ENCODE measurements around the gene TXNDC16. TPM values are rescaled to one million over a fixed set of nuclear protein-coding genes. Genes with fewer than 3 reads are reported as not detected.
"Not testable (repeated sequence)": the region's sequence is repeated elsewhere in the genome, so short reads cannot be mapped to it uniquely, and the experiment has no call there.

TXNDC16 gene
- total RNA-seq, 1 donor from 2014 or later, result 12.5 TPM

DNA sequence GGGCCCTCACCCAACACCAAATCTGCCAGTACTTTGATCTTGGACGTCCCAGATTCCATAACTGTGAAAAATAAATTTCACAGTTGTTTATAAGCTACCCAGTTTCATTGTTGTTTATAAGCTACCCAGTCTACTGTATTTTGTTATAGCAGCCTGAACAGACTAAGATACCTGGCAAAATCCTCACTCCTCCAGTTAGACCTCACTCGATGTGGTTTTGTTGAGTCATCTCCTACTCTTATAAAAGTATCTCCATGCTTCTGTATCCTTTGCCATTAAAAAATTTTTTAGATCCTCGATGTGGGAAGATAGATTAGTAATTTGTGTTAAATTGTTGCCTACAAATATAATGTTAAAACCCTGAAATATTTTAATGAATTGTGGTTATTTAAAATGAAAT lies 16.0 kb downstream of the TXNDC16 start:
- DNase-seq, result no peak

DNA sequence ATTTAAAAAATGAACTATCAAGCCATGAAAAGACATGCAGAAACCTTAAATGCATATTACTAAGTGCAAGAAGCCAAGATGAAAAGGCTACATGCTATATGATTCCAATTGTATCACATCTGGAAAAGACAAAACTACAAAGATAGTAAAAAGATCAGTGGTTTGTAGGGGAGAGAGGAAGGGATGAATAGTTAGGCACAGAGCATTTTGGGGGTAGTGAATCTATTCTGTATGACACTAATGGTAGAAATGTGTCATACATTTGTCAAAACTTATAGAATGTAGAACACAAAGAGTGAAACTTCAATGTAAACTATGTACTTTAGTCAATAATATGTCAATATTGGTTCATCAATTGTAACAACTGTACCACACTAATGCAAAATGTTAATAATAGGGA lies 20.8 kb downstream of the TXNDC16 start:
- DNase-seq, result no peak

GRCh38 chr14:52527052-52527451 lies 25.3 kb downstream of the TXNDC16 start:
- DNase-seq, result no peak

DNA sequence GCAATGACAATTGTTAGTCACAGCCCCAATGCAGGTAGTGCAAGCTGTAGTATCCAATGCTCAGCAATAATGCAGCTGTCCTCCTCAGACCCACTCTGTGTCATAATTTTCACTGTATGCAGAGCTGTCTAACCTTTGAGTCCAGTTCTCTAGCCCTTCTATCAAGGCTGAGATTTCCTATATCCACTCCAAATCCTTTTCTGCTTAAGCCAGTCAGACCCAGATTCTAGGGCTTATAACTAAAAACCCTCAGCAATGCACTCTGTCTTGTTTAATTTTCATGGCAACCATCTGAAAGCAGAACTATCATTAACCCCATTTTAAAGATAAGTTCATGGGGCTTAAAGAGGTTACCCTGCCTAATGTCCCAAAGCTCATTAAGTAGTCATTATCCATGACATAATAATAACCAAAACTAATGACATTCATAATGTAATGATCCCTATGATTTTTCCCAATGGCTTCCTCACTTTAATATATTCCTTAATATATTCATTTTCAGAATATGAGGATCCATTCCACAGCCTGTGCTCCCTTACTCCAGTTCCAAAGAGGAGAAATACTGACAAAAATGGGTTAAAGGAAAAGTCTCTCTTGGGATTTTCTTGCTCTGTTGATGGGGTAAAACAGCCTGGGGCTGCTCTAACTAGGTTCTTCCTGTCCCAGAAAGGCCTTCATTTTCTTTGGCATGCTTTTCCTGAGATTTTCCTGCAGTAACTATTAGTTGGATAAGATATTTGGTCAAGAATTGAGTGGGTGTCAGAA lies 29.5 kb downstream of the TXNDC16 start:
- DNase-seq, result no peak

GRCh38 chr14:52522033-52522432 lies 30.3 kb downstream of the TXNDC16 start:
- DNase-seq, result no peak

DNA sequence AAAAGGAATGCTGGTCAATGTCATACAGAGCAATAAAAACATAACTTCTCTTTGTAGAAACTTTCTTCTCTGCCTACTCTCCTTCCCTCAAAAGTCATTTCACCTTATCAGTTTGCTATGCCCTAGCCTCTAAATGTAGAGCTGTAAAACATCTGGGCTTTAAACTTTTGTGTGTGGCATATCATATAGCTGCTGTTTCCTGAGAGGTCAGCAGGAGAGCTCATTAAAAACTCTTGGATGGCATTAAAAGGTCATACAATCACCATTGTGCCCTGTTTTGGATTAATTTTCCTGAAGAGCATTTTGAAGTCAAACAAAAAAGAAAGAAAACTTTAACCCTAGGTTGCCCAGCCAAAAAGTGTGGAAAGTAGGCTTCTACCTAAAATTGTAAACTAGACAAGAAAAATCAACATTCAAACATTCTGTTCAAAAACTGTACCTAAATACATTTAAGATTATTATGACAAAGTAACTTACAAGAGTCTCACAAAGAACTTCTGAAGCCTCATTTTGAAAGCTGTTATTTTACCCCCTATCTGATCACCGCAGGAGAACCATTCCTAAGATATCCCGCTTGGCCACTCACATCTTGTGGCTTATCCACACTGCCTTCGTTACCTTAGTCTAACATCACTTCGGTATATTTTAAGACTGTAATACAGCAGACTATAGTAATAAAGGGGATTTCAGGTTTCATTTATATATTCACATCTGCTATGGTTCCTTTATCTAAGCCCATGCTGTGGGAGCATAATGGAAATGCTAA lies 38.1 kb downstream of the TXNDC16 start:
- DNase-seq, result no peak

- no peak for DNase-seq
These were observed 39.1 kb downstream of the TXNDC16 start for GRCh38 chr14:52513249-52513648.

DNA sequence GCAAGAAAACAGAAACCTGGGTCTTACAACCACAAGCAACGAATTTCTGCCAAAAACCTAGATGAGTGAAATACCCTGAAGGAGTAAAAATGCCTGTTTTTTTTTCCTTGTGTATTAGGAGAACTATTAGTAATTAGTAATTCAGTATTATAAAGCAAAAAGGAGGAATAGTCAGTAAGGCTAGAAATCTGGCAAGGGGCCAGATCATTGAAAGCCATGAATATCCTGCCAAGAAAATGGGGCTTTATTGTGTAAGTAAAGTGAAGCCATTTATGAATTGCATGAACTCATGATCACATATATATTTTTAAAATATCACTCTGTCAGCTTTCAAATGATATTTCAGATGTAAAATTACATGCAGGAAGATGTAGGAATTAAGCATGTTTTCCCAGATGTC lies 57.9 kb downstream of the TXNDC16 start:
- no peak for DNase-seq

- no peak for DNase-seq
These were observed 66.8 kb downstream of the TXNDC16 start for GRCh38 chr14:52485350-52485960.

DNA sequence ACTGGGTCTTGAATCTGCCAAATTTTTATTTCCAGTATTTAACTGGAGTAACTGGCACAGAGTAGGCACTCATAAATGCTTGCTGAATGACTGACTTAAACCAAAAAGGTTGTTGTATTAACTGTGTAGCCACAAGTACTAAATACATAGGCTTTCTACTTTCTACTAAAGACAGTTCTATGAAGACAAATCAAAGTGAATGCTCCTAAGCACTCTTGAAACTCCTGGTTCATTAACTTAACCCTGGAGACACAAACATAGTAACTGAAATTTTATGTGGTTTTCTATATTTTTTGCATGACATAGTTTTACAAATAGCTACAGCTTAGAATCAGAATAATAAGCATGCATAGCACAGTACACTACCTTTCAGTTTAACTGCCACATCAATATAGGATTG lies 70.4 kb downstream of the TXNDC16 start:
- DNase-seq, result no peak

DNA sequence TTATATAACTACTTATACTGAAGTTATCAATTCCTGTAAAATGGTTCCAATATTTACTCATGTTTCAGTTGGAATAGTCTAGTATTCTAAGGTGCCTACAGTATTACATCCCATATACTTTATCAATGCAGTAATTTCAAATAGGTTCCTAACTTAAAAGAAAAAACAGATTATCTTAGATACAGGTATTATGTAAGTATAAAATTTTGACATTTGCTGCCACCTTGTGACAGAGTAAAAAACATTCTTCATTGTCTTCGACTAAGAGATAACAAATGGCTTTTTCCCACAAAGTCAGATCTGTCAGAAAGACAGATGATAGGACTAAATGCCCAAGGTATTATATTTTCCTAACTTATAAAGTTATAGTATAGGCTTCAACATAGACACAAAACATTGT lies 78.7 kb downstream of the TXNDC16 start:
- DNase-seq, result peak; percentile 57

DNA sequence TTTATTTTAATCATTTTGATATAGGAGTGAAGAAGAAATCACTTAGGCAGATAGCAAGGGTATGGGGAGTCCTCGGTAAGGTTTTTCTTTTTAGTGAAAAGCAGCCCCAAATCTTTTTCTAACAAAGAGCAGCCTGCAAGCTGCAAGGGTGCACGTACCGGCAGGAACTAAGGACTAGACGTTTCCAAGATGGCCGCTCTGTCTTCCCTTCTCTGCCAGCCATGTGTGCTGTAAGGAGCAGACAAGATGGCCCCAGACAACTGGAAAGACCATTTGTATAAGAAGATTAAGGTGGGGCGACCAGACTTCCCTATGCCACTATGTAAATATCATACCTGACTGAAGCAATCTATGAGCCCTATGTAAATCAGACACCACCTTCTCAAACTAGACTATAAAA lies 79.6 kb downstream of the TXNDC16 start:
- no peak for DNase-seq

GRCh38 chr14:52472251-52472650 lies 80.1 kb downstream of the TXNDC16 start:
- DNase-seq, result not testable (repeated sequence)

- DNase-seq, result no peak
These were observed 84.6 kb downstream of the TXNDC16 start for GRCh38 chr14:52467515-52468266.

DNA sequence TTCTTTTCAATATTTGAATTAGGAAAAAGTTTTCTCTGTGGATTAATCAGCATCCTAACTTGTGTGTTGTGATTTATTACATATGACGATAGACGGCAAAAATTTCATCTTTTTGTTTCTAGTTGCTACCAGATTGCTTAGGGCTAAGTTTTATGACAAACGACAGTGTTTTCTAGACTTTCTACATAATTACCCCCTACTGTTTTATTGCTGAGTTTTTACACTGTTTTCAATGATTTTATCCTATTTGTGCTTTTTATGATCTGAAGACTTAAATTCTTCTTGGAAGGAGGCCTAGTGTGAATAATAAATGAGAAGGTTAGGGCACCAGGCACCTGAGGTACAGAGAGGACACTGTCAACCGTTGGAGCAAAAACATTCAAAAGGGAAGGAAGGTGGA lies 88.1 kb downstream of the TXNDC16 start:
- no peak for DNase-seq

DNA sequence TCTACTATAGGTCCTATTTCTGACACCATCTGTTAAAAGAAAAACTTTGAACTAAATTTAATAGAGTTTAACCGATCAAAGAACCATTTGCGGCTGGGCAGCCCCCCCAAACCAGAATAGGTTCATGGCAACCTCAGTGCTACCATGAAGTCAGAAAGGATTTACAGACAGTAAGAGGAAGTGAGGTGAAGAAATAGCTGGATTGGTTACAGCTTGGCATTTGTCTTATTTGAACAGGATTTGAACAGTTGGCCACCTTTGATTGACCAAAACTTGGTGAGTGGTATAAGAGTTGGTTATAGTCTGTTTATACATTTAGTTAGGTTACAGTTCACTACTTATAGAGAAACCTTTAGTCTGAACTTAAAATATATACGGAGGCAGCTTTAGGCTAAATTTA lies 88.9 kb downstream of the TXNDC16 start:
- no peak for DNase-seq

DNA sequence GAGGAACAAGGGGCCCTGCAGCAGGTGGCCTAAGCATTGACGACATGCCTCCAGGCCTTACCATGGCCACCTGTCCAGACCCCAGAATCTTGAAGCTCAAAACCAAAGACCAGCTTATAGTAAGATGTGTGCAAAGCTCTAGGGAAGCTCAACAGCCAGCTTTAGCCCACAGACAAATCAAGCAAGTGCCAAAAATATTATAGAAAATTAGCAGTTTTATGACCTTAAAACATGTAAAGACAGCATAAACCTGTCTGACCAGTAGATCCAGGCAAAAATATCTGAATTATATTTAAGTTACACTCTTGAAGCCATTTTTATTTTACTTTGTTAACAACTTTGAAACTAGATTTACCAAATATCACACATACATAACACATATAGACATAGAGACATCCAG lies 90.6 kb downstream of the TXNDC16 start:
- no peak for DNase-seq

DNA sequence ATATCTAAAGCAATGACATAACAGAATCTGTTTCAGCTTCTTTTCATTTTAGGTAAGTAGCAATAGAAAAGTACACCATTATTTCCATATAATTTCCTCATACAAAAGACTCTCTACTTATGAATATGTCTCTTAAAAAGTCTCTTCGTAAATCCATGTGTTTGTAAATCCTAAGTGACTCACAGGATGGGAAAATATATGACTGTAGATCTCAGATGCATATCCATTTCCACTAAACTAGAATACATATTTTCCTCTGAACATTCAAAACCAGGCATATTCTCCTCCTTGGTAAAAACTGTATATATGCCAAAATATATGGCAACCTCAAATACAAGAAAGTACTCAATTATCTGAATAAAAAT lies 93.6 kb downstream of the TXNDC16 start:
- no peak for DNase-seq

DNA sequence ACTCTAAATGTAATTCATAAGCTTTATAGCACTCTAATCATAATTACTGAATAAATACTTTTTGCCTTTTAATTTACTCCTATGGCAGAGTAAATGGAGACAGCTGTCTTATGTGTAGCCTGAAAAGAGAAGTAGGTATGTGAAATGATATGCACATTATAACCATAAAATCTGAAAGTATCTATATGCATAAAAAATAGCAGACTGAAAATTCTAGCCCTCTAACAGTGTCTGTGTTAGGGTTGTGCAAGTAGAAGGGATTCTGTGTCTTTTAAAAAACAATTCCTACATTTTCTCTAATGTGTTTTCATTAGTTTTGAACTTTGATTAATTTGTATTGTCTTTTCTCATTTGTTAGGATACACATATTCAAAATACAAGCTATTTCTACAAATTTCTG lies 94.9 kb downstream of the TXNDC16 start:
- DNase-seq, result no peak

- no peak for DNase-seq
These were observed 96.8 kb downstream of the TXNDC16 start for GRCh38 chr14:52455291-52456088.

DNA sequence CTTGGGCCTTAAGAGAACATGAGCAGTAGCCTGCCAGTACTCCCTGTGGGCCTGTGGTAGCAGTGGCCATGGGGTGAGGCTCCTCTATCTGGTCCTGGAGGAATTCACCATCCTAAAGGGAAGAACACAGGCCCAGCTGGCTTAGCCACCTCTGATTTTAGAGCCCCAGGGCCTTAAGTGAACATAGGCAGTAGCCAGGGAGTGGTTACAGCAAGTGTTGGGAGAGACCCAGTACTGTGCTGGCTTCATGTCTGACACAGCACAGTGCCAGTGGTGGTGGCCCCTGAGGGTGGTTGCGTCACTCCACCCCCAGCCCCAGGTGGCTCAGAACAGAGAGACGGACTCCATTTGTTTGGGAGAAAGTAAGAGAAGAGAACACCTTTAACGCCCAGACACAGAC lies 105.1 kb downstream of the TXNDC16 start:
- no peak for DNase-seq

GRCh38 chr14:52446355-52446754 lies 106.0 kb downstream of the TXNDC16 start:
- no peak for DNase-seq
